DMS53 (cell line): ENCODE data around the gene CTDSP2.
A peak's percentile ranks its signal among the peaks of the same experiment; 100 is the strongest.

ENCODE experiments used
- DNase-seq: peaks from one replicate; lab custom pipeline; 2025; lab: John Stamatoyannopoulos, UW

The CTDSP2 gene

DNA sequence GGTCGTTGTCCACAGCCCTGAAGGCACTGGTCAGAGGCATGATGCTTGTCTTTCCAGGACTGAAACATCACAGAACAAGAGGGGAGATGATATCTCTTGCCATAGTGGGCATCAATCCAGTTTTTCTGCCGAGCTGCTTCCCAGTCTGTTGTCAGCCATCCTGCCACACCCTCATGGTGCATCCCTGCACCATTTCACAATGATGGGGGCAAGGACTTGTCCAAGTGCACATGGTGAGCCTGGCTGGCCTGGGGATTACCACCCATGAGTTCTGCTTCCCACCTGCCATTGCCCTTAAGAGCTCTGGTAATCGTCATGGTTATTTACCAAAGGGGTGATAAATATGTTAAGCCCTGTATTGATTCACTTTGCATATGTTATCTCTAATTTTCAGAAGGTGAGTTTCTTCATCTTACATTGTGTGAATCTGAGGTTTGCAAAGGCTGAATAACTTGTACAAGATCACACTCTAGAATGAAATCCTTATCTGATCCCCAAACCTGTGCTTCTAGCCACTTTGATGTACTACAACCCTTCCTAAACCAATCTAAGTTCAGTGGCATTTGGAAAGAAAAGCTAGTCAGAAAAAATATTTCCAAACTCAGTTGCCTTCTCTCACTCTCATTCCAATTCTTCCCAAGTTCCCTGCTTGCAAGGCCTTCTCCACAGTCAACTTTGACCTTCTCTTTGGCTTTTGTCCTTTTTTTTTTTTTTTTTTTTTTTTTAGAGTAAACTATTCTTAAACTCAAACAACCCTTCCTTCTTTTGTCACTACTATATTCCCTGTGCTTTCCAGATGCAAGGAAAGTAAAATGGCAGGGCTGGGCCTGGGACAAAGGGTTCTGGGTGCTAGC is 30.3 kb downstream of the CTDSP2 start:
- peak; percentile 85 for DNase-seq

DNA sequence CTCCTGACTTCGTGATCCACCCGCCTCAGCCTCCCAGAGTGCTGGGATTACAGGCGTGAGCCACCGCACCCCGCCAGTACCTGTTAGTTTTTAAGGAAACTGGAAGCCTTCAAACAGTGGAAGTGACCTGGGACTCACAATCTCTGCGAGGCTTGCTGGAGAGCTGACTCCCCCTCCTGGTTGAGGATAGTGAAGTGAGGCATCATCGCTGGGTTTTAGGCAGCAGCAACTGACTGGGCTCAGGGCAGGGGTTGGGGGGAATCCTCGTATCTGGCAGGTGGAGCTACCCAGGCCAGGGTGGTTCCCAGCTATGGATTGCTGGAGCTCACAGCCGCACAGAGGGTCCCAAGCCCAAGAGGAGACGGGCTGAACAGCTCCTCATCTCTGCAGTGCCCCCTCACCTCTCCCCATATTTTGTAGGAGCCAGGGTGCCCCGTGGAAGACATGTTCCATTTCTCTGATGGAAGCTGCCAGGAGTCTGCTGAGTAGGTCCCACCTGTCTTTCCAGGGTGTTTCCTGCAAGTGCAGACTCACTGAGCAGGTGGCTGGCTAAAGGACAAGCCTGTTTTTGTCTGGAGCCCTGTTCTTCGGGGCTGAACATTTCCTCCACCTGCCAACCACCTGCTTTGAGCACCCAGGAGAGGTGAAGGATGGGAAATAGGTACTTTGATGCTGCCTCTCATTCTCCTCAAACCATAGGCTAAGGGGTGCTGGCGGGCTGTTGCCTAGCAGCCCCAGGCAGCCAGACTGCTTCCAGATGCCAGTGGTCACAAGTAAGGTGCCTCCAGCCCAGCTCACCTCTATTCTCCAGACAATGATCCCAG is 31.1 kb downstream of the CTDSP2 start:
- DNase-seq = peak; percentile 99

DNA sequence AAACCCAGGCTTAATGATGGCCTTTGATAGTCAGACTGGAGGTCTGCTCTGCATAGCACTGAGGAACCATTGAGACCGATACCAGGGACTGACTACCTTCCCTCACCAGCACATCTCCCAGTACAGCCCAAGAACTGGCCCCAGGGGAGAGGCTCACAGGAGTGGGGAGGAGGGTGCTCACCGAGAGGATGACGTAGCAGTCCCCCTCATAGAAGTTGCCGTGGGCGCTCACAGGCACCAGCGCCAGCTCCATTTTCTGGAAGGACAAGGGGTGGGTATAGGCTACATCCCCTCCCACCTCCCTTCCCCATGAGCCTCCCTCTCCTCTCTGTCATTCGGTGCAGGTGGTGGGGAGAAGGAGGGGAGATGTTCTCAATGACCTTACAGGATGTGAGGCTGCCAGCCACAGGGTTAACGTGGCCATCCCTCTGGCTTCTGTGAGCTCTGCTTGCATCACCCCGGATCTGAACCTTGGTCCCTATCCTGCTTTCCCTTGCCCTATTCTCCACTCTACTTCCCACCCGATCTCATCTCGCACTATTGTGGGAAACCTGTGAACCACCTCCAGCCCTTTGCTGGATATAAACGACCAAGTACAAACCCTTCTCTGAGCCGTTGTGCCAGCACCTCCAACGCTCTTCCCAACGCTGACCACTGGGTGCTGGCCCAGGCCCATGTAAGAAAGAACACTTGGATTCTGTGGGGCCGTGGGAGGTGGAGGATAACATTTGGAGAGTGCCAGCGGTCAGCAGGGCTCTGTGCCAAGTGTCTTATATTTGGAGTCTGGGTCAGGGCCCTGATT is 32.4 kb downstream of the CTDSP2 start:
- DNase-seq = peak; percentile 23

DNA sequence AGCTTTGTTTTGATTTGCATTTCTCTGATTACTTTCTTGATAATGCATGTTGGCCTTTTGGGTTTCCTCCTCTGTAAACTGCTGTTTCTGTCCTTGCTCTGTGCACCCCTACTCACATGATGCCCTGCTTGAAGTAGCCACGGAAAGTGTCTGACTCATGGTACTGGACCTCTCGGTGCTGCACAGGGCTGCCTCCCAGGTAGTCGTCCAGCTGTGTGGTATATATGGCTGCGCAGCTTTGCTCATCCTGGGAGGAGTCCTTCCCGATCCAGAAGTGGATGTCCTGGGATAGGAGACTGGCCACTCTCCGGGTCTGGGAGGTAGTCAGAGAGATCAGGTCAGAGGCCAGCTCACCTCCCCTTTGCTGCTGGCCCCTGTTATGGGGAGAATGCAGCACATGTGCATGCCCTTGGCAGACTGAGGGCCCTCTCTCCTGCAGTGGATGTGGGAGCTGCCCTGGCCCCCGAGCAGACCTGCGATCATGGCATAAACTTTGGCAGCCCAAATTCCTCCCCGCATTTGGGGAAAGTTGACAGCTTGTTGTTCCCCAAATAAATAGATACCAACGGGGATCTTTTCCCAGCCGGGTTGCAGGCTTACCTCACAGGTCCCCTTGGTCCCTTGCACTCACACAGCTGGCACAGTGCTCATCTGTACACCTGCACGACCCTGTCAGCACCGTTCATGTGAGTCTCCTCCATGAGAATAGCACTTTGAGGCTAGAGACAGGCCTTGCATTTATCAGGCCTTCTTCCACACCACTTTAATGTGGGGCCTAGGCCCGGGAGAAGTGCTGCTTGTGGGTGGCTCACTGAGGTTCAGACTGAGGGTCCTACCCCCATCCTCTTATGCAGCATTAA is 33.2 kb downstream of the CTDSP2 start:
- DNase-seq = peak; percentile 79

DNA sequence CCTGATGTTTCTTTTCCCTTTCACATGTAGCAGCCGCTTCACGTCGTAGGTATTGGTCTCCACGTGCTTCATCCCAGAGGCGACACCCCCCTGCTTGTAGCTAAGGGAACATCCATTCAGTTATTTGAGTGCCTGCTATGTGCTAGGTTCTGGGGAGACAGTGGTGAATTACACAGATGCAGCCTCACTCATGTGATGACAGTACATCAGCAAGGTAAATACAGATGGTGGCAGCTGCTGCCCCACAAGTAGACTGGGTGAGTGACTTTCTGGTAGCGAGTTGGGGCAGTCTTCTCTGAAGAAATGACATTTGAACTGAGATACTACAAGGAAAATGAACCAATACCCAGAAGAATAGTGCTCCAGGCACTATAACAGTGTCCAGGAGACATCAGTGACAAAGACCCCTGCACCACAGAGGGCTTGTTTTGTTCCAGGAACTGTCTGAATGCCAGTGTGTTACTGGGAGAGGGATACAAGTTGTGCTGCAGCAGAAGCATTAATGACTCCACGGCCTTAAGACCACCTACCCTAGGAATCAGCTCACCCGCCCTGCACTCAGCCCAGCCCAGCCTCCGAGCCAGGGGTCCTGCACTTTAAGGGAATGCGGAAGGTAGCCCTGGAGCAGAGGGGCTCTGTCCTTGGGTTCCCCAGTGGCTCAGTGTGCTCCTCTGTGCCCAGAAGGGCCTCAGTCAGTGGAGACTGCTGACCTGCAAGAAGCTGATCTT is 35.3 kb downstream of the CTDSP2 start:
- DNase-seq = peak; percentile 97

DNA sequence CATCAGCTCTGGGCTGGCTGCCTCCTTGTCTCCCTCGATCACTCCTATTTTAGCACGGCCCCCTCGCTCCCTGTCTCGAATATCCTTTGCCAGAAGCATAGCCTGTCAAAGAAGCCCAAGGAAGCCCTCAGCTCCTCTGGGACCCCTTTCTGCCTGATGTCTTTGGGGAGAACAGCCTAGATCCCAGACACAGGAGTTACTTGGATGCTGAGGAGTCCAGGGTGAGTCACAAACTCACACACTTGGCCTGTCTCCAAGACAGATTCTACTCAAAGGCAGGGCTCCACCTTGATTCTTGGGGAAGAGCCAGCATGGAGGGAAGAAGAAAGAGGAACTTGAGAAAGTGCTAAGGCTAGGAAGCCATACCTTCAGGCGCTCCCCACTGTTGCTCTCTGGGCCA is 36.1 kb downstream of the CTDSP2 start:
- DNase-seq = no peak

DNA sequence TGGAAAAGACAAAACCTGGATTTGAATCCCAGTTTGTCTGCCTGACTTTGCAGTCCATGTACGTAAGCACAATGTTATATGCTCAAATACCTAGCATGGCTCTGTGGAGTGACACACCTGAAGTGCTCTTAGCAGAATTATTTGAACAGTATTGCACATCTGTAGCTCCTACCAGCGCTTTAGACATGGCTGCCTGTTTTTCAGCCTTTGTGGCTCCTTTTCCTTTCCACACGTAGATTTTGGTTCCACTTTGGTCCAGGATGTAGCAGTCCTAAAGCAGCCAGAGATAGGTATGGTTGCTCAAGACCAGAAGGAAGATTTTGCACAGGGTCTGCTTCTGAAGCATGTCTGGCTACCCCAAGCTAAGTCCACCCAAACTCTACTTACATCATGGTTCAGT is 37.1 kb downstream of the CTDSP2 start:
- DNase-seq = peak; percentile 23

DNA sequence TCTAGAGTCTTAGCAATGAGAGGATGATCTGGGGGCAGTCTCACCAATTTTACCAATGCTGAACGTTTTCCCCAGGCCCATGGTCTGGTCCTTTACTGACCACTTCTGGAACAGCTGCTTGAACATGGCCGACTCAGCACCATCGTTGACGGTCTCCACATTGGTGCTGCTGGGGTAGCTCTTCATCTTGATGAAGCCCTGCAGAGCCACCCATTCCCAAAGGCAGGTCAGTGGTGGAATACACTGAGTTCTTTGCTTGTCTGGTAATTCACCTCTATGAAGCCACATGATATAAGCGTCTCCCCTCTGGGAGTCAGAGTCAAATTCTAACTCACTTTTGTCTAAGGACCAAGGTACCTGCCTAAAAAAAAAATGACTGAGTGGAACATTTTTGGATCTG is 38.2 kb downstream of the CTDSP2 start:
- no peak for DNase-seq

DNA sequence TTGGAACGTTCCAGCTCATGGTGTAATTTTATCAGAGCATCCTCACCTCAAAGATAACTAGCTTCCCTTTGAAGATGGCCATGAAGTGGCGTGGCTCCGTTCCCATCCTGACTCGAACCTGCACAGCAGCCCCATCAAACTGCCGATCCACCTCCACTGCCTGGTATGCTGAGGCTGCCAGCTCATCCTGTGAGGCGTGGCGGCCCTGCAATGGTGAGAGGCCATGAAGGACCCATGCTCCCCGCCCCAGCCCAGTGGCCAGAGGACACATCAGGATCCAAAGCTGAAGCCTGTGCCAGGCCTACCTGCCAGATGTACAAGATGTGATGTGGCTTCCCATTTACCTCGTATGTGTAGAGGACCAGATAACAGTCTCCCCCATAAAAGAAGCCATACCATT is 39.2 kb downstream of the CTDSP2 start:
- no peak for DNase-seq

DNA sequence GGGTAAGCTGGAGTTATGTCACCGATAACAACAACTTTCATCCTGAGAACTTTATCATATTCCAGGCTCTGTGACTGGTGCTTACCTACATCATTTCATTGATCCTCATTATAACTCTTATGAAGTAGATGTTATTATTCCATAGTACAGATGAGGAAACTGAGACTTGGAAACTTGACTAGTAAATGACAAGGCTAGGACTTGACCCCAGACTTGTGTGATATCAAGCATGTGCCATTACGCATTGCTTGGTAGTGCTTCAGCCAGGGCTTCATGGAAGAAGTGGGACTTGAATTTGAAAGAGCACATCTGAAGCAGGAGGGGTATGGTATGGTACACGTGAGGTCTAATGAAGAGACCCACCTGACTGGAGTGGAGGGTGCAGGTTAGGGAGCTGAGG is 39.9 kb downstream of the CTDSP2 start:
- no peak for DNase-seq

DNA sequence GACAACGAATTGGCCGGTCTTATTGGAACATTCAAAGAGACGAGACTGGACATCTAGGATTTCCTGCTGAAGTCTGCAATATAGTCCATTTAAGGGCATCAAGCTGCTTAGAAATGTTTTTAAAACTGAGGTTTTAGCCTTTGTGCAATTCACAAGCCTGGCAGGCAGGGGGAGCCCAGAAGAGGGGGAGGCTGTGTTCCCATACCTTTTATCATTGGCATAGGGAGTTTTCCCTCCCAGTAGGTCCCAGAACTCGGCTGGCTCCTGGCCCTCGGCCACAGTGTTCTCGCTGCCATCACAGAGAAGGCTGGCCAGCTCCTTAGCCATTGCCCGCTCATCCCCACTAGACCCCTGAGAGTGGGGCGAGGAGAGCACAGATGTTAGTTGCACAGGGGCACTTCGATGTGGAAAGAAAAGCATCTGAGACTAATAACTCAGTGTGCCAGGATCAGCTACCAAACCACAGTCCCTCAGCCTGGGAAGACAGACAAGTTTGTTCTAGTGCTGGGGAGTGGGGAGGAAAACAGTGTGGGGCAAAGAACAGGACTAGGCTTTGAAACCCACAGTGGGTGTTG is 43.1 kb downstream of the CTDSP2 start:
- peak; percentile 85 for DNase-seq

DNA sequence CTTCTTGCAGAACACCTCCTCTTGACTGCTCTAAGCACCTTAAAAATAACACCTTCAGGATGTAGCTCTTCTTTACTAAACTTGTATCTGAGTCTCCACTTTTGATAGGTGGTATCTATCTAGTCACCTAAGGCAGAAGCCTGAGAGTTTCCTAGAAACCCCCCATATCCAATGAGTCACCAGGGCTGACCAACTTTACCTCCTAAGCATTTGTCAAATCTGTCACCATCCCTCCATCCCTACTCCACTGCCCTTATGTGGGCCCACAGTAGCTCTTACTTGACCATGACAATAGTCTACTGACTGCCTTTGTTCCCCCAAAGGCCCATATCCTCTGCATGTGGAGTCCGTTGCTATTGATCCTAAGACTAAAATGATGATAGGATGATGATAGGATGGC is 43.9 kb downstream of the CTDSP2 start:
- no peak for DNase-seq

DNA sequence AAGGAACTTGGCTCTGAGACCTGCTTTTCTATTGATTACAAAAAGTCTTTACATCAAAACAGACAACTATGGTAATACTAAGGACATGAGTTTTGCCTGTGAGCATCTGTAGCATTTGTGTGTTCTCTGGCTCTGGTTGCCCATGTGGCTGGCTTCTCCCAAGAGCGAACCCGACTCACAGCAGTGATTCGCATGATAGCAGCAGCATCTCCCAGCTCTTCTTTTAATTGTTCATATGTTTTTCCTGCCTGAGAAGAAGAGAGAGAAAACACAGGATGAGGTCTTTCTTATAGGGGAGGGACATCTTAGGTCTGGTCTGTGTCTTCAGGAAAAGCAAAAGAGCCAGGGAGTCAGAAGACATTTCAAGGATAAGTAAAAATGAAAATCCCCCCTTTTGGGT is 45.6 kb downstream of the CTDSP2 start:
- no peak for DNase-seq

DNA sequence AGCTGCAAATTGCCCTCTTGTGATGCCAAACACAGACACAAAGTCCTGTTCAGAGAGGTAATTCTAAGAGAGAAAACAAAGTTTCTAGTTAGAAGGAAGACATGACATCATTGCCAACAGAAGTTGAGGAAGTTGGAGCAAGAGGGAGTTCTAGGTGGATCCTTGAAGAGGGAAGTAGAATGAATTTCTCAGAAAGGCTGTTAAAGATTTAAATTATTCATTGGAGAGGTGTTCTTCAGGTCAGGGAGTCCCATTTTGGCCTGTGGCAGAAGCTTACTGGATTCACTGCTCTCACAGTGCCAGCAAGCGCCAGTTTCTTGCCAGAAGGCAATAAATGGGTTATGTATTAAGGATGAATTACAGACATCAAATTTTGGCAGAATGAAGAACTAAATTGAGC is 48.6 kb downstream of the CTDSP2 start:
- no peak for DNase-seq

DNA sequence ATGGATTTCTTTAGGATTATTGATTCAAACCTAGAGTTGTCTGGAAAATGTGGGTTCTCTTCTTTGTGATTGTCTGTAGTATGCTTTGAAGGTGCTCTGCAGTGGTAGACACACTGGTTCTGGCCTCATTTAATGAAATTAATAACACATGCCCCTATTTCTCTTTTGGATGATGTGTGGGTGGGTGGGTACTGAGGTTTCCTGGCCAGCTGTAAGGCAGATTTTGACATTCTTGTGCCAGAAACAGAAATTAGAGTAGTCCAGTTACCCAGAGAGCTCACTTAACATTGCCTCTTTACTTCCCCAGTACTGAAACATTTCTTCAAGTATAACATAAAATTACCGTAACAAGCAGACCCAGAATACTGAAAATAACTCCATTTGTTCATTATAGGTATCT is 49.5 kb downstream of the CTDSP2 start:
- DNase-seq = no peak

DNA sequence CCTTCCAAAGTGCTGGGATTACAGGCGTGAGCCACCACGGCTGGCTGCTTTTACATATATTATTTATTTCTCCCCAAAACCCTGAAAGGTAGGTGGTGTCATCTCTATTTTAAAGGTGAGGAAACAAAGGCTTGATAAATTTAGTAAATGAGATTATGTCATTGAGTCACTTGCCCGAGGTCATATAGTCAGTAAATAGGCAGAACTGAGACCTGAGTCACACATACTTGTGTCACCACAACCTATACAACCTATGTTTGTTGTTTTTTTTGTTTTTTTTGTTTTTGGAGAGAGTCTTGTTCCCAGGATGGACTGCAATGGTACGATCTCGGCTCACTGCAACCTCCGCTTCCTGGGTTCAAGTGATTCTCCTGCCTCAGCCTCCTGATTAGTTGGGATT is 51.2 kb downstream of the CTDSP2 start:
- peak; percentile 27 for DNase-seq

DNA sequence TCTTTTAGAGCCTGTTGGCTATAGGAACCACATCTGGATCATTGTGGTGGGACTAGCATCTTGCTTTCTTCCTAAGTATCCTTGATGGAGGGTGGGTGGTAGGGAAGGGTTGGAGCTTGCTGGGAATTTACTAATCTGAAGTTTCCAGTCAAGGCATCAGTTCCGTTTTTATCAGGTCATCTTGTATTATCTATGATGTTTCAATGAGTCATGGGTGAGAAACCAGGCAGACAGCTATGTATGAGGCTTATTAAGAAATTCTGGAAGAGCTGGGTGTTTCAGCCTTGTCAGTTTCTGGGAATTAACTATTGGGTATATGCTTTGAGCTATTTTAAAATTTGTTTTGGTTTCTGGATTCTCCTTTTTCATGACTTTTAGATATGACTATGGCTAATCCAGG is 52.6 kb downstream of the CTDSP2 start:
- DNase-seq = no peak

DNA sequence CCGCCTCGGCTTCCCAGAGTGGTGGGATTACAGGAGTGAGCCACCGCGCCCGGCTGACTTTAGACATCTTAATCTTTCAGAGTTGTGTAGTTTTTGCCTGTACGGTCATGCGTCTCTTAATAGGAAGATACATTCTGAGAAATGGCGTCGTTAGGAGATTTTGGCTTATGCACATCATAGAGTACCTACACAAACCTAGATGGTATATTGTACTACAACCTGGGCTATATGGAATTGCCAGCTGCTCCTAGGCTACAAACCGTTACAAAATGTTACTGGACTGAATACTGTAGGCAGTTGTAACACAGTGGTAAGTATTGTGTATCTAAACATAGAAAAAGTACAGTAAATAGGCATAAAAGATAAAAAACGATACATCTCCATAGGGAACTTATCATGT is 62.7 kb downstream of the CTDSP2 start:
- DNase-seq = no peak

DNA sequence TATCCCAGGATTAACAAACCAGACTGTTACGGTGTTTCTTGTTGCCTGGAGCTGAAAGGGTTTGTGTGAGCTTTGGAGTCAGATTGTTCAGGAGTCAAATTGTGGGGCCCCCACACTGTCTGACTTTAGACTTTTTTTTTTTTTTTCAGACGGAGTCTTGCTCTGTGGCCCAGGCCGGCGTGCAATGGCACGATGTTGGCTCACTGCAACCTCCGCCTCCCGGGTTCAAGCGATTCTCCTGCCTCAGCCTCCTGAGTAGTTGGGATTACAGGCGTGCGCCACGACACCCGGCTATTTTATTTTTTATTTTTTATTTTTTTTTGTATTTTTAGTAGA is 63.1 kb downstream of the CTDSP2 start:
- DNase-seq = no peak

DNA sequence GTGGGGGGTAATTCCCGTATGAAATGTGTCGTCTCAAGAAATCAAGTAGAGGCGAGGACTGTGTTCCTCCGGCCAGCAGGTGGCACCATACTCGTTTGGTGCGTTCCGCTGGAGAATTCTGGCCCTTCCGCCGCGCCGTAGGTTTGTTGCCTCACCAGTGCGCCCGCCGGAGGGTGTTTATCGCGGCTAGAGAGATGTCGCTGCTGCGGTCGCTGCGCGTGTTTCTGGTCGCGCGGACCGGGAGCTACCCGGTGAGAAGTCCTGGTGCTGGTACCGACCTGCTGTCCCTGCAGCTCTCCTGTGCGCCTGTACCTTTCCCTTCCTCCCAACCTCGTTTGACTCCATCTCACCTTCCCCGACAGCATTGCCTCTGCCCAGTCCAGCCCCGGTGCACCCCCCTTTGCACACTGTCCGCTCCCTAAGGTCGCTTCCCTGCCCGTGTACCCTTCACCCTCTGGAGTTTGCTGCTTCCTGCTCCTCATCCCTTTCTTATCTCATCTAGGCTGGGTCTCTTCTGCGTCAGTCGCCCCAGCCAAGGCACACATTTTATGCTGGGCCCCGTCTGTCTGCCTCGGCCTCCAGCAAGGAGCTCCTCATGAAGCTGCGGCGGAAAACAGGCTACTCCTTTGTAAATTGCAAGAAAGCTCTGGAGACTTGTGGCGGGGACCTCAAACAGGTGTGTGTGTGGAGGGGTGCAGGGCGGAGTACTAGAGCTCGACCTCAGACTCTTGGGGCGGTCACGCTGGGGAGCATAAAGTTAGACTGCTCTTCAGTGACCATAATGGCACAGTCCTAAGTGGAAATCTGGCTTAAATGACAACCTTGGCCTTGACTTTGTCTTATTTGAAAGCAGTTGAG is 63.7 kb downstream of the CTDSP2 start, which contains the start of gene TSFM:
TSS of gene TSFM (plus strand) at position 180 of the 858 bp plus-strand sequence. CDS start at position 195, 15 bp downstream.
- peak; percentile 99 for DNase-seq
